Measurements from ENCODE around the gene AGBL1.

GRCh38 chr15:86041399-86041798, 38.3 kb upstream of the AGBL1 start:
- TF ChIP-seq CTCF (IDR thresholded peaks at IDR 0.05; ENCODE audit: insufficient read depth, low read depth, low read length) (no peak), EZH2 (IDR thresholded peaks at IDR 0.05; ENCODE audit: insufficient read depth, low read length) (no peak)
